Measurements from ENCODE around the gene ASIC5. TPM values are rescaled to one million over a fixed set of nuclear protein-coding genes. Genes with fewer than 3 reads are reported as not detected.
"Not testable (repeated sequence)": the region's sequence is repeated elsewhere in the genome, so short reads cannot be mapped to it uniquely, and the experiment has no call there.

The ASIC5 gene
- total RNA-seq, 4 donors from 2014 or later: not detected

GRCh38 chr4:155802190-155802959 lies 63.7 kb downstream of the ASIC5 start:
- ATAC-seq: peak; percentile 34
- H3K27me3 ChIP-seq: no peaks in the 10 kb centered on the region
- no peak for TF ChIP-seq POLR2A (IDR thresholded peaks at IDR 0.05)
- TF ChIP-seq POLR2AphosphoS5 (IDR thresholded peaks at IDR 0.05): no peak
- TF ChIP-seq EP300 (IDR thresholded peaks at IDR 0.05): no peak
- no peak for TF ChIP-seq CTCF (IDR thresholded peaks at IDR 0.05)
- H3K4me1 ChIP-seq: peaks cover 0 to 65% (median 9%) of the 10 kb centered on the region in 3 donors
- H3K4me3 ChIP-seq: no peak overlapping the region
- 37 to 45% methylated on average over 6 to 8 of the region's 9 CpGs for WGBS, 2 donors (ENCODE audit: low coverage in 1 of 2)
- H3K9me3 ChIP-seq: no peaks in the 10 kb centered on the region
- H3K36me3 ChIP-seq: peaks cover 0 to 38% of the 10 kb centered on the region in 2 donors
- peak overlapping the region in 3 of 4 donors; percentile 41 to 65 (median 50) for H3K27ac ChIP-seq

GRCh38 chr4:155800685-155801343 lies 65.3 kb downstream of the ASIC5 start:
- TF ChIP-seq POLR2A (IDR thresholded peaks at IDR 0.05): no peak
- no peak for TF ChIP-seq POLR2AphosphoS5 (IDR thresholded peaks at IDR 0.05)
- no peak for TF ChIP-seq CTCF (IDR thresholded peaks at IDR 0.05)
- TF ChIP-seq EP300 (IDR thresholded peaks at IDR 0.05): no peak
- ATAC-seq: no peak
- H3K9me3 ChIP-seq: no peaks in the 10 kb centered on the region
- peaks cover 0 to 55% (median 5%) of the 10 kb centered on the region in 3 donors for H3K4me1 ChIP-seq
- 69 to 76% methylated on average over 7 of the region's 7 CpGs for WGBS, 2 donors (ENCODE audit: low coverage in 1 of 2)
- peak overlapping the region in 1 of 4 donors; percentile 65 for H3K27ac ChIP-seq
- peaks cover 0 to 38% of the 10 kb centered on the region in 2 donors for H3K36me3 ChIP-seq
- H3K27me3 ChIP-seq: no peaks in the 10 kb centered on the region
- no peak overlapping the region for H3K4me3 ChIP-seq

GRCh38 chr4:155799794-155800123 lies 66.3 kb downstream of the ASIC5 start:
- WGBS, 2 donors (ENCODE audit: low coverage in 1 of 2): 46 to 55% methylated on average over 8 of the region's 8 CpGs
- Histone ChIP-seq H3K27me3 (no peaks in the 10 kb centered on the region), H3K4me3 (no peak overlapping the region), H3K4me1 (peaks cover 0 to 52% (median 5%) of the 10 kb centered on the region in 3 donors), H3K9me3 (no peaks in the 10 kb centered on the region), H3K36me3 (peaks cover 0 to 37% of the 10 kb centered on the region in 2 donors), H3K27ac (peak overlapping the region in 3 of 4 donors; percentile 20 to 65 (median 45))
- no peak for TF ChIP-seq POLR2AphosphoS5 (IDR thresholded peaks at IDR 0.05)
- TF ChIP-seq CTCF (IDR thresholded peaks at IDR 0.05): no peak
- no peak for TF ChIP-seq POLR2A (IDR thresholded peaks at IDR 0.05)
- no peak for TF ChIP-seq EP300 (IDR thresholded peaks at IDR 0.05)
- no peak for ATAC-seq

- Histone ChIP-seq H3K4me3 (no peak overlapping the region), H3K4me1 (peaks cover 0 to 52% (median 5%) of the 10 kb centered on the region in 3 donors), H3K36me3 (peaks cover 0 to 40% of the 10 kb centered on the region in 2 donors), H3K27me3 (no peaks in the 10 kb centered on the region), H3K9me3 (no peaks in the 10 kb centered on the region), H3K27ac (peak overlapping the region in 3 of 4 donors; percentile 20 to 65 (median 45))
- TF ChIP-seq CTCF (IDR thresholded peaks at IDR 0.05) (no peak), POLR2A (IDR thresholded peaks at IDR 0.05) (no peak), POLR2AphosphoS5 (IDR thresholded peaks at IDR 0.05) (no peak), EP300 (IDR thresholded peaks at IDR 0.05) (no peak)
- ATAC-seq: no peak
- whole genome bisulfite sequencing, 2 donors (ENCODE audit: low coverage in 1 of 2): 36 to 47% methylated on average over 5 of the region's 5 CpGs
Observed at GRCh38 chr4:155799116-155799793, 66.8 kb downstream of the ASIC5 start.

GRCh38 chr4:155797581-155797980 lies 68.5 kb downstream of the ASIC5 start:
- ATAC-seq, H3K27me3 ChIP-seq, H3K27ac ChIP-seq, H3K4me3 ChIP-seq, H3K9me3 ChIP-seq: not testable (repeated sequence)
- H3K4me1 ChIP-seq: peaks cover 0 to 46% (median 3%) of the 10 kb centered on the region in 3 donors
- H3K36me3 ChIP-seq: peaks cover 0 to 39% of the 10 kb centered on the region in 2 donors
- WGBS, 2 donors (ENCODE audit: low coverage in 1 of 2): 98 to 100% methylated on average over 1 to 4 of the region's 4 CpGs
